ENCODE results near the gene APCDD1.
"Not testable (repeated sequence)": the region's sequence is repeated elsewhere in the genome, so short reads cannot be mapped to it uniquely, and the experiment has no call there.

APCDD1 gene

GRCh38 chr18:10497206-10497749 lies 42.8 kb downstream of the APCDD1 start:
- DNase-seq, result no peak

DNA sequence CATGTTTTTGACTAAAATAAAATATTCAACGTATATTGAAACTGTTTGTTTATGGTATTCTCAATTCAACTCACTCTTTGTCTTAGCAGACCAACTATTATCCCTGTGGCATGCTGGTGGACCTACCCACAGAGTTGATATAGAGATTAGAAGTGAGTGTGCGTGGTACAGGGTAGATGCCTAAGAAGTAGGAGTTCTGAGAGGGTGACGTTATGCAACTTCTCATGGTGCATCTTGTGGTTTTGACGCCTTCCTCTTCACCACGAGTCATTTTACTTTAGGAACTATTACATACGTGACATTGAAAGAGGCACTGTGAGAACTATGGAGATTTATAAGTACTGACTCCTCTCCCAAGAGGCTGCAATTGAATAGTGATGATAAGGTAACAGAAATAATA lies 44.8 kb downstream of the APCDD1 start:
- no peak for DNase-seq

GRCh38 chr18:10500038-10500437 lies 45.6 kb downstream of the APCDD1 start:
- no peak for DNase-seq

DNA sequence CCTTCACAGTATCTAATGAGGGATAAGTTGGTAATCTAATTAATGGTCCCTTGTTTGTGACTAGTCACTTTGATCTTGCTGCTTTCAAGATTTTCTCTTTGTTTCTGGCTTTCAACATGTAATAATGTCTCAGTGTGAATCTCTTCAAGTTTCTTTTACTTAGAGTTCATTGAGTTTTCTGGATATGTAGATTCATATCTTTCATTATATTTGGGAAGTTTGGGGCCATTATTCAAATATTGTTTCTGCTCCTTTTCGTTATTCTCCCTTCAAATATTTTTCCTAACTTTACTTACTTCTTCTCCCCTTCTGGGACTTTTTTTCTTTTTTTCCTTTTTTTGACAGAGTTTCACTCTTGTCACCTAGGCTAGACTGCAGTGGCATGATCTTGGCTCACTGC lies 50.3 kb downstream of the APCDD1 start:
- DNase-seq, result no peak

DNA sequence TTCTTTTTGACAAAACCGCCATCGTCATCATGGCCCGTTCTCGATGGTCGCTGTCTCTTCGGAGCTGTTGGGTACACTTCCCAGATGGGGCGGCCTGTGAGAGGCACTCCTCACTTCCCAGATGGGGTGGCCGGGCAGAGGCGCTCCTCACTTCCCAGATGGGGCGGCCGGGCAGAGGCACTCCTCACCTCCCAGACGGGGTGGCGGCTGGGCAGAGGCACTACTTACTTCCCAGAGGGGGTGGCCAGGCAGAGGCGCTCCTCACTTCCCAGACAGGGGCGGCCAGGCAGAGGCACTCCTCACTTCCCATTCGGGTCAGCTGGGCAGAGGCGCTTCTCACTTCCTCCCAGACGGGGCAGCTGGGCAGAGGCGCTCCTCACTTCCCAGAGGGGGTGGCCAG lies 51.5 kb downstream of the APCDD1 start:
- DNase-seq, result not testable (repeated sequence)

- no peak for DNase-seq
Observed at GRCh38 chr18:10508591-10508990, 54.2 kb downstream of the APCDD1 start.

- no peak for DNase-seq
Observed at GRCh38 chr18:10511236-10511635, 56.8 kb downstream of the APCDD1 start.

DNA sequence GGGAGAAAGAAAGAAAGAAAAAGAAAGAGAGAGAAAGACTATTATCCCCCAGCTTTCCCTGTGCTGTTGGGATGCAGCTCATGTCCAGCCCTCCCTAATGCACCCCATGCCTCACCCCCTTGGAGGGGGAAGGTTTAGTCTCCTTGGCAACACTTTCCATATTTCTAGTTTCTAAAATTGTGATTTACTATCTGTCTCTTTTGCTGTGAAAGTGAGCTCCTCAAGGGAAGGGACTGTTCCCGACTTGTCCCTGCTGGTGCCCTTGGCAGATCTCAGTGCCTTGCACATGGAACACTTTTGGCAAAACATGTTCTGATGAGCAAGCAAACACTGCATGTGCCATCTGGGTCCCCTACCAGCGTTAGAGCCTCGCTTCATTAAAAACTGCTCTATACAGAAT lies 59.6 kb downstream of the APCDD1 start:
- no peak for DNase-seq

DNA sequence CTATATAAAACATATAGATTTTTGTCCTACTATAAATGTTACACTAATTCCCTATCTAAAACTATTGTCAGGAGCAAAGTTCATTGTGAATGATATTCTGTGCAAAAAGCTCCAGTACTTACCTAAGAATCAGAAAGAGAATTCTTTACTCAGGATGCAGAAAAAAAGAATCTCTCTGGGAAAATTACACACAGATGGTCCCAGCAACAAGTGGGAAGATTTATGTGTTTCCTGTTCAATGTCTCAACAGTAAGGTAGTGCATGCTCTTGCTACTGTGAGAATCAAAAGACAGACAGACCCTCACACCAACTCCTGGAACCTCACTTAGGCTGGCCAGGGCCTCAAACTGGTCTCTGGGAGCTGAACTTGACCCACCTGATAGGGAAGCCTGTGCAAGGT lies 60.2 kb downstream of the APCDD1 start:
- no peak for DNase-seq

- no peak for DNase-seq
Observed at GRCh38 chr18:10515456-10515855, 61.0 kb downstream of the APCDD1 start.

DNA sequence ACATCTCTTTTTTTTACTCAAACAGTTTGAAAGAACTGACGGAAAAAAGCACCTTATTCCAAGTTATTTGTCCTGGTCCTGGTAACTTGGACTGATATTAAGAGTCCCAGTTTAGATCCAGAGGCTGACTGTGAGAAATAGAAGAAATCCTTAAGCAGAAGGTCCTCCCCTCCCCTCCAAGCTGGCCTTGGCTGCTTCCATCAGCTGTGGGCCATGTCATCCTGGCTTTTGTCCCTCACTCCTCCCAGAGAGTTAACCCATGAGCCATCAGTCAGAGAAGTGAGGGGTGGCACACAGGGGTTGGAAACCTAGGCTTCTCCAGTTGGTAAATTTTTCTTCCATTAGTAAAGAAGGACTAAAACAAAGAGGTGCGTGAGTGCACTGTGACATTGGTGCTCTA lies 61.6 kb downstream of the APCDD1 start:
- no peak for DNase-seq

GRCh38 chr18:10518595-10519255 lies 64.3 kb downstream of the APCDD1 start:
- peak; percentile 75 for DNase-seq

GRCh38 chr18:10519366-10519765 lies 64.9 kb downstream of the APCDD1 start:
- no peak for DNase-seq

DNA sequence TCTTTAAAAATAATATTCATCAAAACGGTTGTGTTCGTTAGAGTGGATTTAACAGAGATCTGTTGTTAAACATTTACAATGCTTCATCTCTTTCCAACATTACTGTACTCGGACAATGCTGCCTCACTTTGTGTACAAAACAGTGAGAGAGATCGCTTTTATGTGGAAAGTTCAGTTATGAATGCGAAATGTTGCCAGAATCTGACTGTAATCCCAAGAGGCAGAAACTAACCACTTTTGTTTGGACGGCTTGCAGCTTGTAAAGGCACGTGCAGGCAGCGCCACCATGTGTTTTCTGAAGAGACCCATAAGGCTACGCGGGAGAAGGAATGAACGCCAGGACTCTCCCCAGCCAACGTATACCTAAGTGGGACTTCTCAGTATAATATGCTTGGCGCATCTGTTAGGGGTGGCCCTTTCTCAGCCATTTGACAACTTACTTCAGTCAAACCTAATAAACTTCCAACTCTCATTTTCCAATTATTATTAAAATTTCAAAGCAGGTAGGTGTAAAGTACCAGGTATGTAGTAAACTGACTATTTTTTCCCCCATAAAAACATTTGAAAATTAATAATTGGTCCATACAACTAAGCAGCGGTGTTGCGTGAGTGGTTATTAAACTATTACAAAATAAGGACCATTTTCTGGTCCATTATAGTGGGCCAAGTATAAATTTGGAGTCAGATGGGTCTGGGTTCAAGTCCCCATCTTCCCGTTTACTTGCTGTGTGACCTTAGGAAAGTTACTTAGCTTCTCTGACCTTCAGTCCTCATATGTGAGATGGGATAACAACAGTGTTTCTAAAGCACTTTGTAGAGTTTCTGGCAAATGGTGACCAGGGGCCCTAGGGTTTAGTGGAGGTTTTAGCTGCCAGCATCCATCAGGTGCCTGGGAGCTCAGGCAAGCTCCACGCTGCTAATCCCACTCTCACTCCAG lies 65.8 kb downstream of the APCDD1 start:
- DNase-seq, result peak; percentile 83

GRCh38 chr18:10521566-10521965 lies 67.1 kb downstream of the APCDD1 start:
- no peak for DNase-seq

- no peak for DNase-seq
Observed at GRCh38 chr18:10522574-10522973, 68.1 kb downstream of the APCDD1 start.

DNA sequence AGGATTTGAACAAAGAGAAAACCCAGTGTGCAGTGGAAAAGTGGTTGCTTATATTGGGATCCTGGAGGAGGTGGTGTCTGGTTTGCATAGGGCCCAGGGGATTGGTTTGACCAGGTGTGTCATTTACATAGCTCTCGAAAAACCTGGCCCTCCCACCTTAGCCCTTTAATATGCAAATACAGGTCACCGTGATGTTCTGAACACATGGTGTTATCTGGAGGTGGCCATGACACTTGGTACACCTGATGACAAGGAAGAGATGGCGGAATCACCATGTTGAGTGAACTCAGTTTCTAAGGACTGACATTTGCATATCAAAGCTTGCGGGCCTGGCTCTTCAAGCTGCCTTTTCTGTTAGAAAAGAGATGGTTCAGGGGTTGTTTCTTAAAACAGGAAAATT lies 69.1 kb downstream of the APCDD1 start:
- DNase-seq, result no peak

GRCh38 chr18:10524507-10525370 lies 70.3 kb downstream of the APCDD1 start:
- DNase-seq, result no peak

DNA sequence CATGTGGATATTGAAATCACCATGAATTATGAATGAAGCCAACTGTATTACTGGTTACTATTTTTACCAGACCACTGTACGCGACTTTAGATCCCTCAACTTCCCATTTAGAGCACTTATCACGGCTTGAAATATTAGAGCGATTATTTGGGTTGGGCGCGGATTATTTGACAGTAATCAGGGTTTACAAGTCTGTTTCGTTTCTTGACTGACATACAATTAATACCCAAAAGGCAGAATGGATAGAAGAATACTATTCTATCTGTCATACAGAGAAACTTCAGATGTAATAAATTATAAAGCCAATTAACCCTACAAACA lies 70.9 kb downstream of the APCDD1 start:
- no peak for DNase-seq

DNA sequence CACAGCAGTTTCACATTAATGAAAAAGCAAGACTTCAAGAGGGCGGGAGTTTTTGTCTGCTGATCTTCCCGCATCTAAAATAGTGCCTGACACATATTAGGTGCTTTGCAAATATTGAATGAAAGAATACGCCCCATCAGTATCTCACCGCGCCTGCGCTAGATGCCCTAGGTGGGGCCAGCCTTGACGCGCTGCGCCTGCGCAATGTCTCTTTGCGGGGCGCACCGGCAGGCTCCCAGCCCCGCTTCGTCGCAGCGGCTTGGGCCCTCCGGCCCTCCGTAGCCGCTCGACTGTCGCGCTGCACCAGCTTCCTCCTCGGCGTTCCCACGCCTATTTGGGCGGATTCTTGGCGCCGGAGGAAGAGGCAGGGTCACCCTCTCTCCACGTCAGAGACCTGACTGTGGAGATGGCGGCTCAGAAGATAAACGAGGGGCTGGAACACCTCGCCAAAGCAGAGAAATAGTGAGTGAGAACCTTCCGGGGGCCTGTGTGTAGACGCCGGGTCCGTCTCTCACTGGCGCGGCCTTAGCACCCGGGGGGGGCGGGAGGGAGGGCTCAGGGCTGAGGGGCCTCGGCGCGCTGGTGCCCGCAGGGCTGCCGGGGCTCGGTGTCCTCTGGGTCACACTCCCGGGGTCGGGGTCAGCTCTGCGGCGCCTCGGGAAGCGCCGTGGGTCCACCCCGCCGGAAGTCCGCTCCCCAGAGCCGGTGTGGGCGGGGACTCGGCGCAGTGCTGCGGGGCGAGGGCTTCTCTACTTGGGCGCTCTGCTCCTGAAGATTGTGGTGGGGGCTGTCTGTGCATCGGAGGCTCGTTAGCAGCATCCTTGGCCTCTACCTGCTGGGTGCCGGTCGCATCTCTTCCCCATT lies 71.5 kb downstream of the APCDD1 start, which contains the start of gene NAPG:
NAPG (plus strand) TSS at position 331 of the 864 bp plus-strand sequence; CDS start at position 407, 76 bp downstream.
- peak; percentile 94 for DNase-seq

DNA sequence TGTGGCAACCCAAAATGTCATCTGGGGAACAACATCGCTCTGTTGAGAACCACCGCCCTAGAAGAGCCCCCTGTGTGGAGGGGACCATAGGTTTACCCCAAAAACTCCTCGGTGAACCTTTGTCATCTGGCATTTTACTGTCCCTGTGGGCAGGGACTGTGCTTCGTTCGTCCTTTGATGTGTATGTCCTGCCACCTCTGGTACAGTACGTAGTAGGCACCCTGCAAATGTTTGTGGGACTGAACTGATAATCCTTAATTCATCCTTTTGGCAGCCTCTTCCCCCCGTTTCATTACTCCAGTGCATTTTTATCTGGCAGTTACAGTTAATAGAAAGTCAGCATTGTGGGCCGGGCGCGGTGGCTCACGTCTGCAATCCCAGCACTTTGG lies 72.1 kb downstream of the APCDD1 start:
- no peak for DNase-seq

DNA sequence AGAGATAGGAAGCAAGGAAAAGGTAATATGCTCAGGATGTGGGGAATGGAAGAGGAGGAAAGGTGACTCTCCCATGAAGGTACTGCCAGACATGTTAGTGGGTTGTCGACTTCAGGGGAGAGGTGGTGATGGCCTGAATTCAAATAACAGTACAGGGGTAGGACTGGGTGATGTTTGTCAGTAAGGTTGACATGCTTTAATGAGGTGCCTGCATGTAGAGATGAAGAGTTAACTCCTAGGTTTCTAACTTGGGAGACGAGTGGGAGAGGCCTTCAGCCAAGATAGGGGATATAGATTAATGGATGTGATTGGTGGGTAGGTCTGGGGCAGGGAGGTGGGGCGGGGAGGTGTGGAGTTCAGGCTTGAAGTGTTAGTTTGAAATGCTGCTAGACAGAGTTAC lies 74.0 kb downstream of the APCDD1 start:
- no peak for DNase-seq
